Stimulated activated CD4-positive, alpha-beta T cell treated with anti-CD3 and anti-CD28 coated beads, Interleukin-15, amount 100 ng/mL, for 48 hours (primary cell): Measurements from ENCODE around the gene TUBA1C.
"Not testable (repeated sequence)": the region's sequence is repeated elsewhere in the genome, so short reads cannot be mapped to it uniquely, and the experiment has no call there.

Experiments
- DNase-seq, 2 donors: peaks; one replicate each; pipeline ENCODE4 v3.0.0-alpha.2; 2020; ENCODE audit warnings: low read depth in 2 of 2

TUBA1C gene

DNA sequence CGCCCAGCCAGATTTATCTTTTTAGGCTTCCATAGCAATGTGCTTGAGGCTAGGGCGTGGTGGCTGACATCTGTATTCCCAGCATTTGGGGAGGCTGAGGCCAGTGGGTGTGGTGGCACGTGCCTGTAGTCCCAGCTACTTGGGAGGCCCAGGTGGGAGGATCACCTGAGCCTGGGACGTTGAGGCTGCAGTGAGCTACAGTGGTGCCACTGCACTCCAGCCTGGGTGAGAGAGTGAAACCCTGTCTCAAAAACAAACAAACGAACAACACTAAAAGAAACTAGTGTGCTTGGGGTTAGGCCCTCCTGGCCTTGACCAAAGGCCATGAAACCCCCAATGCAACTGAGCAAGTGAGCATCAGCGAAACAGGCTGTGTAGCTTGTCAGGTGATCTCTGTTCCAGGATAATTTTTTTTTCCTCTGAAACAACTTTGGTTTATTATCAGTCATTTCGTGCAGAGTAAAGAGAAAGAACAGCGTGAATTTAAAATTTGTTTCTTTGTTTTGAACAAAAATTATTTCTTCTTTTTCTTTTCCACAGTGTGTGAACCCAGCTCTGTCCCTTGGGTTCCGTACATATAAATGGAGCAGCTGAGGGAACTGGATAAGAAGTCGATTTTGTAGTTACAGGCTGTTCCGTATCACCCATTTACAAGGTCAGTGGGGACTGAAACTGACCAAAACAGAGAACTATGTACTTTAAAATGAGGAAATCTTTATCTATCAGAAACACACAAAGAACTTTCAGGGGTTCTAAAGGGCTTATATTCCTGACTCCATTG lies 8.8 kb upstream of the TUBA1C start:
- DNase-seq, result no peak

DNA sequence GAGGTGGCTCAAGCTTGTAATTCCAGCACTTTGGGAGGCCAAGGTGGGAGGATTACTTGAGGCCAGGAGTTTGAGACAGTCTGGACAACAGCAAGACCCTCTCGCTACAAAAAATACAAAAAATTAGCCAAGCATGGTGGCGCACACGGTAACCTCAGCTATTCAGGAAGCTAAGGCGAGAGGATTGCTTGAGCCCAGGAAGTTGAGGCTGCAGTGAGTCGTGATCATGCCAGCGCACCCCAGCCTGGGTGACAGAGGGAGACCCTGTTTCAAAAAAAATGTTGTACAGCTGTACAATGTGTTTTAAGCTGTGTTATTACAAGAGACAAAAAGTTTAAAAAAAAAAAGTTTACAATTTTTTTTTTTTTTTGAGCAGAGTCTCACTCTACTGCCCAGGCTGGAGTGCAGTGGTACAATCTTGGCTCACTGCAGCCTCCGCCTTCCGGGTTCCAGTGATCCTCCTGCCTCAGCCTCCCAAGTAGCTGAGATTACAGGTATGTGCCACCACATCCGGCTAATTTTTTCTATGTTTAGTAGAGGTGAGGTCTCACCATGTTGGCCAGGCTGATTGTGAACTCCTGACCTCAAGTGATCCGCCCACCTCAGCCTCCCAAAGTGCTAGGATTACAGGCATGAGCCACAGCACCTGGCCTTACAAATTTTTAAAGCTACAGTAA lies 7.2 kb upstream of the TUBA1C start:
- not testable (repeated sequence) for DNase-seq

DNA sequence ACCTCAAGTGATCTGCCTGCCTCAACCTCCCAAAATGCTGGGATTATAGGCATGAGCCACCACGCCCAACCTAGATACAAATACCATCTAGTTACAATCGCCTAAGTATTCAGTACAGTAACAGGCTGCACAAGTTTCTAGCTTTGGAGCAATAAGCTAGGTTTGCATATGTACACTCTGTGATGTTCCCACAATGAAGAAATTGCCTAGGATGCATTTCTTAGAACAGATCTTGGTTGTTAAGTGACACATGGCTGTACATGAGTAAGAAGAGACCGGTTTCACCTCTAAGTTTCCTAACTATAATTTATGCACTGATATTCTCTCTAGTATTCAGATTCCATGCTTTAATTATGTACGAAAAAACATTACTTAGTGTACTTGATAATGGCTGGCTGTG lies 5.4 kb upstream of the TUBA1C start:
- DNase-seq, result no peak

DNA sequence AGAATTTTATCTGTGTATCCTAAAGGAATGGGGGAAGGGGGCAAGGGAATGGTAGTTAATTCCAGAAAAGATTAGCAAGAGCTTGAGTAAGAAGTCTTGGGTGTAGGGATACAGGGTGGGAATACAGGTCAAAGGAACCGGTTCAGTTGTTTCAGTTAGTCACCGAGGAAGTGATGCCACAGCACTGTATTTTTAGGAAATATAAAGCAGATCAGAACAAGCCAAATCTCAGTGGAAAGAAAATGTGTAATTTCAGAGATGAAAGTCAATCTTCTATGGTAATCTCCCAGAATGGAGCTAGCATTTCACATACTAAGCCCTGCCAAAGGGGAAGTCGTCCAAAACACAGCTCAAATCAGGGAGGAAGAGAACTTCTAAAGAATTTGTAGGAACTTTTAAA lies 4.7 kb upstream of the TUBA1C start:
- DNase-seq, result no peak

DNA sequence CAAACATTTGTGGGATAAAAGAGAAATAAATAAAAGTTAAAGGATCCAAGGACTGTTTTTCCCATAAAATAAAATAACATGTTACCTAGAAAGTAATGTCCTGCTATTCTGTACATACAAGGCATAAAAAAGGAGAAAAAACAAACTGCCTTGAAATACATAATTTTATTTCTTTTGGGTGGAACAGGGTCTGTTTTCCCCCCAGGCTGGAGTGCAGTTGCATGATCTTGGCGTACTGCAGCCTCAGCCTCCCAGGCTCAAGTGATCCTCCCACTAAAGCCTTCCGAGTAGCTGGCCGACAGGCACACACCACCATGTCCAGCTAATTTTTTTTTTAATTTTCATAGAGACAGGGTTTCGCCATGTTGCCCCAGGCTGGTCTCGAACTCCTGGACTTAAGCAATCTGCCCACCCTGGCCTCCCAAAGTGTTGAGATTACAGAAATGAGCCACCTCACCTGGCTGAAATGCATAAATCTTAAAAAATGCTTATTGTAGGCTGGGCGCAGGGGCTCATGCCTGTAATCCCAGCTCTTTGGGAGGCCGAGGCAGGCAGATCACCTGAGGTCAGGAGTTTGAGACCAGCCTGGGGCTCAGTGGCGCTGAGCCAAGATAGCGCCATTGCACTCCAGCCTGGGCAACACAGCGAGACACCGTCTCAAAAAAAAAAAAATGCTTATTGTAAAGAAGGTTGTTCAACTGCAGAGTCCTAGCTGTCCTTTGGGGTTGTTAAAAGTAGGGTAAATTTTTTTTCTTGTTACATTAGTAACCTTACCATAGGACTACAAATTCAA lies 4.1 kb upstream of the TUBA1C start:
- DNase-seq, result no peak

- no peak for DNase-seq
Observed at GRCh38 chr12:49261721-49262120, 3.2 kb upstream of the TUBA1C start.

DNA sequence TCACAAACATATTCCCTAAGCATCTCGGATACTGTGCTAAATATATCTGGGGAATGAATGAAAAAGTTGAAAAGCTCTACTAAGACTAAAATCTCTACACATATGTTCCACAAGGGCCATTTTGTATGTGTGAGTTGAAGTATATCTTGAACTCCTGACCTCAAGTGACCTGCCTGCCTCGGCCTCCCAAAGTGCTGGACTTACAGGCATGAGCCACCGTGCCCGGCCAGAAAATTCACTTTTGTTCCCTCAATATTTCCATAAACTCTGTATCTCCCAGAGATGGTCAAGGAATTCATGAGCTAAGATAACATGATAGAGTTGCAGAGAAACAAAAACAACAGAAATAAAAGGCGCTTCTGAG lies 1.5 kb upstream of the TUBA1C start:
- no peak for DNase-seq

GRCh38 chr12:49264466-49264872 lies 413 bp upstream of the TUBA1C start:
- peak in 1 of 2 donors; percentile 14 for DNase-seq

DNA sequence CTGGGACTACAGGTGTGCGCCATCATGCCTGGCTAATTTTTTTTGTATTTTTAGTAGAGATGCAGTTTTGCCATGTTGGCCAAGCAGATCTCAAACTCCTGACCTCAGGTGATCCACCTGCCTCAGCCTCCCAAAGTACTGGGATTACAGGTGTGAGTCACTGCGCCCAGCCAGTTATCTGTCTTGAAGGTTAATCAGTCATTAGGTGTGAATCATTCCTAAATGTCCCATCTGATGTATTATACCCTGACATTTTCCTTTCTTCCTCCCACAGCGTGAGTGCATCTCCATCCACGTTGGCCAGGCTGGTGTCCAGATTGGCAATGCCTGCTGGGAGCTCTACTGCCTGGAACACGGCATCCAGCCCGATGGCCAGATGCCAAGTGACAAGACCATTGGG lies 4.3 kb downstream of the TUBA1C start:
- DNase-seq, result not testable (repeated sequence)

DNA sequence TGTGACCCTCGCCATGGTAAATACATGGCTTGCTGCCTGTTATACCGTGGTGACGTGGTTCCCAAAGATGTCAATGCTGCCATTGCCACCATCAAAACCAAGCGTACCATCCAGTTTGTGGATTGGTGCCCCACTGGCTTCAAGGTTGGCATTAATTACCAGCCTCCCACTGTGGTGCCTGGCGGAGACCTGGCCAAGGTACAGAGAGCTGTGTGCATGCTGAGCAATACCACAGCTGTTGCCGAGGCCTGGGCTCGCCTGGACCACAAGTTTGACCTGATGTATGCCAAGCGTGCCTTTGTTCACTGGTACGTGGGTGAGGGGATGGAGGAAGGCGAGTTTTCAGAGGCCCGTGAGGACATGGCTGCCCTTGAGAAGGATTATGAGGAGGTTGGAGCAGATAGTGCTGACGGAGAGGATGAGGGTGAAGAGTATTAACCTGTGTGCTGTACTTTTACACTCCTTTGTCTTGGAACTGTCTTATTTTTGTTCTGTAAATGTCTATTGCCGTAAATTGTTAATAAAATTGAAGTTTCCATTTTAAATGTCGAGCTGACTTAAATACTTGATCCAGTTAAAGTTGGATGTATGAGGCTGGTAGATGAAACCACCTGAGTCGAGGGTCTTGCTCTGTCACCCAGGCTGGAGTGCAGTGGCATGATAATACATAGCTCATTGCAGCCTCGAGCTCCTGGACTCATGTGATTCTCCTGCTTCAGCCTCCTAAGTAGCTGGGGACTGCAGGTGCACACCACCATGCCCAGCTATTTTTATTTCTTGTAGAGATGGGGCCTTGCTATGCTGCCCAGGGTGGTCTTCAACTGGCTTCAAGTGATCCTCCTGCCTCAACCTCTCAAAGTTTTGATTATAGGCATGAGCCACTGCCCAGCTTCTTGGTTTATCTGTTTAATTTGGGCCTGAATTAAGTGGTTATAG lies 8.2 kb downstream of the TUBA1C start:
- no peak for DNase-seq

- DNase-seq, result no peak
Observed at GRCh38 chr12:49273726-49274395, 9.0 kb downstream of the TUBA1C start.

GRCh38 chr12:49274396-49275069 lies 9.7 kb downstream of the TUBA1C start:
- DNase-seq, result no peak

DNA sequence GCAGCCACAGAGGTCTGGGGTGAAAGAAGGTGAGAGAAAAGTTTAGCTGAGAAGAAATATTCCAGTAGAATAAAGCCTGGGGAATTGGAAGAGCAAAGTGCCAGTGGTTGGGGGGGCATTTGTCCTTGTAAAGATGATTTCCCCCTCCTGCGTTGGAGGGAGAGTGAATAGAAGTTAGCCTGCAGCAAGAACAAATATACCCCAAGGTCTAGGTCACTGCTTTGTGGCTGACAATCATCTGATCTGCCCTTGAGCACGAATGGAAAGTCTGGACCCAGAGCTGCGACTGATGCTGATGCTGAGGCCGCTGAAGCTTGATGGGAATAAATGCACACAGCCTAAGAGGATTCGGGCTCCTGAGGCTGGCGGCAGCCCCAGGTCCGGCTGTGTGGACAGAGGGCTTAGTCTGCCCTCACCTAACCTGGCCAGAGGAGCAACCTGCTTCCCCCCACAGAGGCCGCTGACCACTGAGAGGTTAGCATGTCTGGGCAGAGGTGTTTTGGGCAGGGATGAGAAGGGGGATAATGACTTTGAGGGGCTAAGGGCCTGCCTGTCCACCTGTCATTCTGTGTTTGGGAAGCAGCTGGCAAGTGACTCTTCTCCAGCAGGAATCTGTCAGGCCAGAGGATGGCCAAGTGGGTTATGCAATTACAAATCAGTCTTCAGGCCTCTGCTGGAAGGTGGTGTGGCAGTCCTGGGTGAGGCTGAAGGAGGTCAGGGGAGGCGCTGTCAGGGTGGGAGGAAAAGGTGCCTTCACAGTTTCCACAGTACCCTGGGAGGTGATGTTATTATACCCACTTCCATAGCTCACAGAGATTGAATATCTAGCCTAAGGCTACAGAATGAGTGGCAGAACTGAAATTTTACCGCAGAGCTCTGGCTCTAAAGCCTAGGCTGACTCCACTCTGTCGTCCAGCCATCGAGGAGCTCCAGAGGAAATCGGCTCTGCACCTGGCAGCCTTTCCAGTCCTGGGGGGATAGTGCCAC lies 11.7 kb downstream of the TUBA1C start:
- no peak for DNase-seq

GRCh38 chr12:49277466-49277865 lies 12.6 kb downstream of the TUBA1C start:
- no peak for DNase-seq

DNA sequence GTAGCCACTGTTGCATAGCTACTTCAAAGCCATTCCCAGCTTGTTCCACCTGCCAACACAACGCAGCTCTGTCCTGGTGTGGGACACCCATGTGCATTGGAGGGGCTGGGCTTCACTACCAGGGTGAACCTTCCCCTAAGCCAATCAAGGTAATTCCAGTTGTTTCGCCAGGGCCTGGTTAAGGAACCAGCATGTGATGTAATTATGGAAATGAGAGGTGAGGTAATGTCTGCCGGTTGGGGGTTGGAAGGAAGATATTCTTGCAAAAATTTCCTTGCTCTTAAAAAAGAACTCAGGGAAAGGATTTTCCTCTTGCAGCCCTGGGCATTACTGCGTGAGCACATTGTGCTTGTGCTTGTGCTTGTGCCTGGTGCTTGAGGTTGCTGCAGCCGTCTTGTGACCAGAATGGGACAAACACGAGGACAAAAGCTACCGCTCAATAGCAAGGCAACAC lies 14.9 kb downstream of the TUBA1C start:
- no peak for DNase-seq

- not testable (repeated sequence) for DNase-seq
Observed at GRCh38 chr12:49280545-49280944, 15.7 kb downstream of the TUBA1C start.

DNA sequence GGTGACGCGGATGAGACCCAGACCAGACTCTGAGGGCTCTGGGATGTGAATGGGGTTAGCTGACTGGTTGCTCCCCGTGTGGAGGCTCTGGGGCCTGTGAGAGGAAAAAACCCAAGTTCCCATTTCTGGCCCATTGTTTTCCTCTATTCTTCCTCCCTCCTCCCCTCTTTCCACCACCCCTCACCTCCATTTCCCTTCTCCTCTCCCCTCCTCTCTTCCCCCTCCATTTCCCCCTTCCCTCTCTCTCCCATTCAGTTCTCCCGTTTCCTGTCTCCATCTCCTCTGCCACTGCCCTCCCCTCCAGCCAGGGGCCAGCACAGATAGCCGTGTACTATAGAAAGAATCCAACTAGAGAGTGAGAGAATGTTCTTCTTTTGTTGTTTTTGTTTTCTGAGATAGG lies 17.4 kb downstream of the TUBA1C start:
- DNase-seq, result no peak

DNA sequence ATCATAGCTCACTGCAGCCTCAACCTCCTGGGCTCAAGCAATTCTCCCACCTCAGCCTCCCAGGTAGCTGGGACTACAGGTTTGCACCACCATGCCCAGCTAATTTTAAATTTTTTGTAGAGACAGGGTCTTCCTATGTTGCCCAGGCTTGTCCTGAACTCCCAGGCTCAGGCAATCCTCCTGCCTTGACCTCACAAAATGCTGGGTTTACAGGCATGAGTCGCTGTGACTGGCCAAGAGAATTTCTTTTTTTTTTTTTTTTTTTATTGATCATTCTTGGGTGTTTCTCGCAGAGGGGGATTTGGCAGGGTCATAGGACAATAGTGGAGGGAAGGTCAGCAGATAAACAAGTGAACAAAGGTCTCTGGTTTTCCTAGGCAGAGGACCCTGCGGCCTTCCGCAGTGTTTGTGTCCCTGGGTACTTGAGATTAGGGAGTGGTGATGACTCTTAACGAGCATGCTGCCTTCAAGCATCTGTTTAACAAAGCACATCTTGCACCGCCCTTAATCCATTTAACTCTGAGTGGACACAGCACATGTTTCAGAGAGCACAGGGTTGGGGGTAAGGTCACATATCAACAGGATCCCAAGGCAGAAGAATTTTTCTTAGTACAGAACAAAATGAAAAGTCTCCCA lies 18.0 kb downstream of the TUBA1C start:
- DNase-seq, result not testable (repeated sequence)
